Esophagus mucosa (tissue), 1 donor: ENCODE data around the gene LBP. TPM values are rescaled to one million over a fixed set of nuclear protein-coding genes. Genes with fewer than 3 reads are reported as not detected.
"Not testable (repeated sequence)": the region's sequence is repeated elsewhere in the genome, so short reads cannot be mapped to it uniquely, and the experiment has no call there.

Experiments used
- ATAC-seq: fragments of 200-7000 bp; cut with Tn5 transposase; one replicate; pipeline ENCODE4 v1.9.1; 2020
- total RNA-seq: library from RNA; stranded (reverse); gene quantifications from one replicate; pipeline ENCODE4 v1.2.4, GENCODE V29; 2023
- donor health status: DM: yes; HTN: yes; CAD: no.

Gene LBP
- total RNA-seq, 1 donor from 2014 or later: 0.12 TPM

DNA sequence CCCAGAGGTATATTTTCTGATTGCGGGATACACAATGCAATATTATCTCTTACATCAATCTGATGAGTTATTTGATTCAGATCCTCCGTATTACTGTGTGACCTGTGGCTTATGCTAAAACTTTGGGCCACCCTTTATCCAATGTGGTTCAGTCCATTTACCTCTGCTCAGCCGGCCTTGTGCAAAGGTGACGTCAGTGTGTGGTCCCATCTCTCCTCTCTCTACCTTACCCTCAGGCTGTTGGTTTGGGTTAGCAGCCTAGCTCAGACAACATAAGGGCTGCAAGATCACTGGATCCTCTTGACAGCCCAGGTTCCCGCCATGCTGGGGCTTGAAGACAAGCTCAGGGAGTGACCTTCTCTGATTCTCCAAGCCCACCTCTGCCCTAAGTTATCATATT is 55.8 kb downstream of the LBP start:
- ATAC-seq: no peak

- ATAC-seq: no peak
These were observed 56.5 kb downstream of the LBP start for GRCh38 chr20:38402816-38403215.

DNA sequence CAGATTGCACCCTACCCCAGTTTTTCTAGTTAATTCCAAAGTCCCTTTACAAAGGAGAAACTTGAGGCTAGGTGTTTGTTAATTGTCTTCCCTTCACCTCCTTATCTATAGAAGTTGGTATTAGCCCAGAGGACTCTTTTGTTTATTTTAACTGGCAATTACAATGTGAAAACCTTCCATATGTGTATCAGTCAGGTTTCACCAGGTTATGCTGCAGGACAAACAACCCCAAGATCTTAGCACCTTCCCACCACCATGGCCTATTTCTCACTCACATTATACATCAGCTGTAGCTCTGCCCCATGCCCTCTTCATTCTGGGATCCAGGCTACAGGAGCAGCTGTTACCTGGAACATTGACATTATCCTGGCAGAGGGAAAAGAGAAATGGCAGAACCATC is 57.7 kb downstream of the LBP start:
- no peak for ATAC-seq

DNA sequence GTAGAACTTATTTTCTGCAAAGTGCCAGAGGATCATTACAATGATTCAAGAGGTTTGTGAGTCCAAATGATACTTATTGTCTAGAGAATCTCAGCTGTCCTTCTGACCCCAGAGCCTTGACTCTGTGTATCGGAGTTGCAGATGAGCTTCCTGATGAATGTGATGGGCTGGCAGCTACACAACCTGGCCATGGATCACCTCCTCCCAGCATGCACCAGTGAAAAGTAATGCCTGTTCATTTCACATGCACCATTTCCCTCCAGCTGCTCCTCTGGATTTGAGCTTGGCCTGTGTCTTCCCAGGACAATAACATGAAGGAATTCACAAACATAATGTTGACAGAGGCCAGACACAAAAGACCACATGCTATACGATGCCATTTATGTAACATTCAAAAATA is 58.9 kb downstream of the LBP start:
- ATAC-seq: no peak

DNA sequence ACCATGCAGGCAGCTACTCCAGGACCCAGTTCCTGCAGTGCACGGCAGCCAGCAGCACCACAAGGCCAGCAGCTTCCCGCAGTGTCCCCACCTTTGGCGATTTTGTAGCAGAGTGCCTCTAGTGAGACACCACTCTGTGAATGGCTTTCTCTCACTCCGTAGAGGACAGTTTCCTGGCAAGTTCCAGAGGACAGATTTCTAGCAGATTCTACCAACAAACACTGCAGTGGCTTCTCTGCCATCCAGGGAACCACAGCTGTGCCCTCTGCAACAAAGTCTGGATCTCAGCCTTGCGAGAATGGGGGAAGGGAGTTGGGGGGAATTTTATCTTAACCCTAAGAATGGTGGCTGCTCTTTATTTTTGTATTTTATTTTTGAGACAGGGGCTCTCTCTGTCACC is 60.2 kb downstream of the LBP start:
- no peak for ATAC-seq

- no peak for ATAC-seq
These were observed 61.0 kb downstream of the LBP start for GRCh38 chr20:38407321-38407720.

GRCh38 chr20:38407822-38408221 is 61.5 kb downstream of the LBP start:
- ATAC-seq: not testable (repeated sequence)

GRCh38 chr20:38412877-38413577 is 66.7 kb downstream of the LBP start:
- ATAC-seq: no peak

DNA sequence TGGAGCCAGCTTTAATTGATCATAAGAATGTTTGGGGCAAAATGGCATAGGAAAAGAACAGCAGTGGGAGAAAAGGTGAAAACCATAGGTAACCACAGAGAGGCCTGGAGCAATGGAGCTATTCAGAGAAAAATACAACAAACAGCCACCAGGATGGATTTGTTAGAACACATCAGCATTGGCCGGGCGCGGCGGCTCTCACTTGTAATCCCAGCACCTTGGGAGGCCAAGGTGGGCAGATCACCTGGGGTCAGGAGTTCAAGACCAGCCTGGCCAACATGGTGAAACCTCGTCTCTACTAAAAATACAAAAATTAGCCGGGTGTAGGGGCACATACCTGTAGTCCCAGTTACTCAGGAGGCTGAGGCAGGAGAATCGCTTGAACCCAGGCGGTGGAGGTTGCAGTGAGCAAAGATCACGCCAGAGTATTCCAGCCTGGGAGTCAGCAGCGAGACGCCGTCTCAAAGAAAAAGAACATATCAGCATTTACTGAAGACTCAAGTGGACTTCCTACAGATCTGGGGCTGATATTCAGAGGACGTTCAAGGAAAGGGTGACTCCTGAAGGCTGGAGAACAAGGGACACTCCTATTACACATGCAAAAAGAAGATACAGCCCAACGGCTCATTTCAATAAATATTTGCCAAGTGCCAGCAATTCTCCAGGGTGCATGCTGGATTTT is 68.6 kb downstream of the LBP start:
- ATAC-seq: no peak

GRCh38 chr20:38418509-38419204 is 72.4 kb downstream of the LBP start:
- ATAC-seq: peak; percentile 22

GRCh38 chr20:38420388-38421085 is 74.3 kb downstream of the LBP start:
- ATAC-seq: no peak

DNA sequence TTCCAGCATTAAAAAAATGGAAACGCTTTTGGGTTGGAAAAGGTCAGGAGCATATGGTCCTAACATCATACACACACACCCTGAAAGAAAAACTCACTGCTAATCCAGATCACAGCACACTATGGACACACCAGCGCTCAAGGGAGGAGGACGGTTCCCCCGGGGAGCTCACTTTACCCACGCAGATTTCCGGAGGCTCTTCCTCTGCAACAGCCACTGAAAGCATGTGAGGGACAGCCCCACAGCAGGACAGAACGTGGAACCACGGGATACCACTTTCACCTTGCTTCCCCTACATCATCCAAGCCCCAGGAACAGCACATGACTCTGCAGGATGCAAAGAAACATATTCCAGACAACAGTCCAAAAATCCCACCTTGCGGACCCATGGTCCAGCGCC is 75.6 kb downstream of the LBP start:
- ATAC-seq: no peak

DNA sequence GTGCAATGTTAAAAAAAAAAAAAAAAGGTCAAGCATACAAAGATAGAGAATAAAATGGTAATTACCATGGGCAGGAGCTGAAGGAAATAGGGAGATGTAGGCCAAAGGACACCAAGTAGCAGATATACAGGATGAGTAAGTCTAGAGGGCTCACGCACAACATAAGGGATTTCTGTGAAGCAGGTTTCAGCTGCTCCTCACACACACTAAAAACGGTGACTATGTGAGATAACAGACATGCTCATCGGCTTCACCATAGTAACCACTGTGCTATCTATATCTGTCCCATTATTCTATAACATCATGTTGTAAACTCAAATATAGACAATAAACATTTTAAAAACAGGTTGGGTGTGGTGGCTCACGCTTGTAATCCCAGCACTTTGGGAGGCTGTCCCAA is 77.3 kb downstream of the LBP start:
- no peak for ATAC-seq

GRCh38 chr20:38424401-38424800 is 78.1 kb downstream of the LBP start:
- no peak for ATAC-seq

GRCh38 chr20:38426006-38426897 is 80.0 kb downstream of the LBP start:
- peak; percentile 87 for ATAC-seq

Other genes starting within 250 kb of the LBP start
- gene TGM2, start 181.2 kb upstream of the LBP start, total RNA-seq: 9.6 TPM
- 0.32 TPM for gene KIAA1755, start 85.7 kb upstream of the LBP start, total RNA-seq
- gene BPI, start 42.3 kb upstream of the LBP start, total RNA-seq: not detected
- 32.2 TPM for gene SNHG17, start 88.8 kb downstream of the LBP start, total RNA-seq
- 19.8 TPM for gene RALGAPB, start 126.4 kb downstream of the LBP start, total RNA-seq
- gene ADIG, start 234.7 kb downstream of the LBP start, total RNA-seq: not detected